GM23248 (cell line): ENCODE data around the gene CACNA1E.

Source experiments
- EZH2 ChIP-seq: fragments of 200-600 bp; sonication (generic); IDR thresholded peaks from 2 replicates; pipeline ENCODE4 v1.6.1; 2018; ENCODE audit warnings: antibody characterized with exemption, mild to moderate bottlenecking; ENCODE audit not compliant: insufficient read depth, poor library complexity, severe bottlenecking
- EZH2phosphoT487 ChIP-seq: fragments of 200-600 bp; sonication (generic); IDR thresholded peaks from 2 replicates; pipeline ENCODE4 v1.6.1; 2018; ENCODE audit warnings: antibody characterized with exemption, moderate library complexity, mild to moderate bottlenecking, low read depth; ENCODE audit not compliant: insufficient read depth

GRCh38 chr1:181562395-181562794 lies 79.1 kb downstream of the CACNA1E start:
- no peak for TF ChIP-seq EZH2
- no peak for TF ChIP-seq EZH2phosphoT487
